Activated naive CD4-positive, alpha-beta T cell treated with anti-CD3 and anti-CD28 coated beads for 36 hours (primary cell): ENCODE results near the gene ZBTB22. TPM values are rescaled to one million over a fixed set of nuclear protein-coding genes. Genes with fewer than 3 reads are reported as not detected.

Experiments used
- CTCF ChIA-PET: fragments of 350-600 bp; sonication (Branson Sonifier 250); formaldehyde crosslinking; loops from one replicate; lab custom pipeline; 2021; ENCODE audit warnings: antibody characterized with exemption; lab: Charles Lee
- DNase-seq: peaks from one replicate; pipeline ENCODE4 v3.0.0-alpha.2; 2020
- H3K27ac Mint-ChIP-seq: one replicate; pipeline ENCODE4 v1.8.0; 2021; ENCODE audit warnings: mild to moderate bottlenecking, mixed read lengths
- H3K27me3 Mint-ChIP-seq: one replicate; pipeline ENCODE4 v1.8.0; 2021; ENCODE audit warnings: low read depth, mixed read lengths
- H3K36me3 Mint-ChIP-seq: one replicate; pipeline ENCODE4 v1.8.0; 2021; ENCODE audit warnings: low read depth, mixed read lengths
- H3K4me1 Mint-ChIP-seq: one replicate; pipeline ENCODE4 v1.8.0; 2021; ENCODE audit warnings: low read depth, mixed read lengths
- H3K4me3 Mint-ChIP-seq: one replicate; pipeline ENCODE4 v1.8.0; 2021; ENCODE audit warnings: mild to moderate bottlenecking, moderate library complexity, mixed read lengths
- H3K9me3 Mint-ChIP-seq: one replicate; pipeline ENCODE4 v1.8.0; 2021; ENCODE audit warnings: mixed read lengths
- intact Hi-C: fragments of 100-400 bp; cut with micrococcal nuclease; formaldehyde crosslinking; loops from one replicate; pipeline ENCODE4 v1.15.1; 2023
- total RNA-seq, 2 experiments: library from RNA; stranded (reverse); gene quantifications; one replicate each; pipeline ENCODE4 v1.2.3, GENCODE V29; 2021

The ZBTB22 gene
- total RNA-seq, 2 experiments from 2014 or later = 8.8 to 9.0 TPM

DNA sequence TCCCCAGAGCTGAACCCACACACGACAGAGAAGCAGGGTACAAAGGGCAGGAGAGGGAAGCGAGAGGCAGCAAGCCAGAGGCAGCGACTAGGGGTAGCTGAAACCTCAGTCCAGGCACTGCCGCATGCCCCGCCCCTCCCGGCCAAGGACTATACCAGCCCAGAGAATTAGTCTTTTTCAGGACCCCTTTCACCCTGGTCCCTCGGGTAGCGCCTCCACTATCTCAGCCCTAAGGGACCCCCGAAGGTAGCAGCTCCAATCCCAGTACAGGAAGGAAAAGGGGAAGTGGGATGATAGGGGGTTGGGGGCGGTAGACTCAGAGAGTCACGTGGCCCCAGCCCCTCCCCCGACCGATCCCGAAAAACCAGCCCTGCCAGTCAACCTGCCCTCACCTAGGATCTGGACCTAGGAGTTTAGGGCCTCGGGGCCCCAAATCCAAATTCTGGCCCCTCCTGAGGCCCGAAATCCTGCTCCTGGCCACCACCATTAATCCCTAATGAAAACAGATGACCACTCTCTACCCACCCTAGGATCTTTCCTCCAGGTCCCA lies 20.1 kb downstream of the ZBTB22 start:
- intact Hi-C loops = no loop called here
- Mint-ChIP-seq H3K27me3 (no peaks in the 10 kb centered on the region), H3K36me3 (peaks cover 22% of the 10 kb centered on the region), H3K4me1 (peaks cover 25% of the 10 kb centered on the region), H3K4me3 (peak overlapping the region; percentile 32), H3K27ac (no peak overlapping the region), H3K9me3 (no peaks in the 10 kb centered on the region)
- CTCF ChIA-PET = interaction anchor here (1.0 kb wide), 1 partner anchor 20 kb away, joined by 4 read pairs; no protein-coding TSS in a partner anchor
- no peak for DNase-seq

- Mint-ChIP-seq H3K4me3 (no peak overlapping the region), H3K36me3 (peaks cover 19% of the 10 kb centered on the region), H3K27ac (peak overlapping the region; percentile 4), H3K4me1 (peaks cover 25% of the 10 kb centered on the region), H3K9me3 (no peaks in the 10 kb centered on the region), H3K27me3 (no peaks in the 10 kb centered on the region)
- intact Hi-C loops = no loop called here
- CTCF ChIA-PET = no interaction called here
- DNase-seq = no peak
Measured at GRCh38 chr6:33296797-33297405, 20.6 kb downstream of the ZBTB22 start.

GRCh38 chr6:33295621-33296369 lies 21.7 kb downstream of the ZBTB22 start:
- DNase-seq = no peak
- CTCF ChIA-PET = no interaction called here
- peaks cover 27% of the 10 kb centered on the region for H3K4me1 Mint-ChIP-seq
- H3K27me3 Mint-ChIP-seq = no peaks in the 10 kb centered on the region
- H3K4me3 Mint-ChIP-seq = no peak overlapping the region
- H3K9me3 Mint-ChIP-seq = no peaks in the 10 kb centered on the region
- intact Hi-C loops = no loop called here
- no peak overlapping the region for H3K27ac Mint-ChIP-seq
- peaks cover 23% of the 10 kb centered on the region for H3K36me3 Mint-ChIP-seq

GRCh38 chr6:33294086-33294823 lies 23.3 kb downstream of the ZBTB22 start:
- H3K4me1 Mint-ChIP-seq = peaks cover 28% of the 10 kb centered on the region
- H3K4me3 Mint-ChIP-seq = no peak overlapping the region
- H3K27me3 Mint-ChIP-seq = no peaks in the 10 kb centered on the region
- no peaks in the 10 kb centered on the region for H3K9me3 Mint-ChIP-seq
- peaks cover 10% of the 10 kb centered on the region for H3K36me3 Mint-ChIP-seq
- no peak overlapping the region for H3K27ac Mint-ChIP-seq
- CTCF ChIA-PET = no interaction called here
- intact Hi-C loops = no loop called here
- no peak for DNase-seq

GRCh38 chr6:33292996-33293682 lies 24.4 kb downstream of the ZBTB22 start:
- H3K27me3 Mint-ChIP-seq = no peaks in the 10 kb centered on the region
- H3K9me3 Mint-ChIP-seq = no peaks in the 10 kb centered on the region
- no peak for DNase-seq
- peaks cover 33% of the 10 kb centered on the region for H3K4me1 Mint-ChIP-seq
- CTCF ChIA-PET = interaction anchor here (0.6 kb wide), 1 partner anchor 14 kb away, joined by 3 read pairs; no protein-coding TSS in a partner anchor
- no peak overlapping the region for H3K4me3 Mint-ChIP-seq
- peak overlapping the region; percentile 28 for H3K27ac Mint-ChIP-seq
- intact Hi-C loops = no loop called here
- peaks cover 12% of the 10 kb centered on the region for H3K36me3 Mint-ChIP-seq

- Mint-ChIP-seq H3K9me3 (no peaks in the 10 kb centered on the region), H3K27me3 (no peaks in the 10 kb centered on the region), H3K36me3 (peaks cover 16% of the 10 kb centered on the region), H3K4me3 (peak overlapping the region; percentile 99), H3K4me1 (peaks cover 40% of the 10 kb centered on the region), H3K27ac (peak overlapping the region; percentile 91)
- no peak for DNase-seq
- CTCF ChIA-PET = interaction anchor here (0.9 to 2.7 kb wide), 5 partner anchors 10 to 53 kb away, joined by 3 to 11 read pairs (median 3); partner anchors contain the start of gene B3GALT4
- intact Hi-C loops = no loop called here
Measured at GRCh38 chr6:33290459-33290858, 27.1 kb downstream of the ZBTB22 start.

GRCh38 chr6:33289784-33290315 lies 27.7 kb downstream of the ZBTB22 start:
- H3K27ac Mint-ChIP-seq = peak overlapping the region; percentile 91
- peak overlapping the region; percentile 99 for H3K4me3 Mint-ChIP-seq
- CTCF ChIA-PET = interaction anchor here (0.9 to 2.7 kb wide), 6 partner anchors 11 to 54 kb away, joined by 3 to 11 read pairs (median 3); partner anchors contain the start of gene B3GALT4
- peaks cover 40% of the 10 kb centered on the region for H3K4me1 Mint-ChIP-seq
- H3K9me3 Mint-ChIP-seq = no peaks in the 10 kb centered on the region
- H3K36me3 Mint-ChIP-seq = peaks cover 16% of the 10 kb centered on the region
- no peak for DNase-seq
- intact Hi-C loops = loop anchor here (1.0 to 2.0 kb wide), 5 partner anchors 8 to 499 kb away; partner anchors contain the start of genes LEMD2, RGL2 and VPS52
- H3K27me3 Mint-ChIP-seq = no peaks in the 10 kb centered on the region

DNA sequence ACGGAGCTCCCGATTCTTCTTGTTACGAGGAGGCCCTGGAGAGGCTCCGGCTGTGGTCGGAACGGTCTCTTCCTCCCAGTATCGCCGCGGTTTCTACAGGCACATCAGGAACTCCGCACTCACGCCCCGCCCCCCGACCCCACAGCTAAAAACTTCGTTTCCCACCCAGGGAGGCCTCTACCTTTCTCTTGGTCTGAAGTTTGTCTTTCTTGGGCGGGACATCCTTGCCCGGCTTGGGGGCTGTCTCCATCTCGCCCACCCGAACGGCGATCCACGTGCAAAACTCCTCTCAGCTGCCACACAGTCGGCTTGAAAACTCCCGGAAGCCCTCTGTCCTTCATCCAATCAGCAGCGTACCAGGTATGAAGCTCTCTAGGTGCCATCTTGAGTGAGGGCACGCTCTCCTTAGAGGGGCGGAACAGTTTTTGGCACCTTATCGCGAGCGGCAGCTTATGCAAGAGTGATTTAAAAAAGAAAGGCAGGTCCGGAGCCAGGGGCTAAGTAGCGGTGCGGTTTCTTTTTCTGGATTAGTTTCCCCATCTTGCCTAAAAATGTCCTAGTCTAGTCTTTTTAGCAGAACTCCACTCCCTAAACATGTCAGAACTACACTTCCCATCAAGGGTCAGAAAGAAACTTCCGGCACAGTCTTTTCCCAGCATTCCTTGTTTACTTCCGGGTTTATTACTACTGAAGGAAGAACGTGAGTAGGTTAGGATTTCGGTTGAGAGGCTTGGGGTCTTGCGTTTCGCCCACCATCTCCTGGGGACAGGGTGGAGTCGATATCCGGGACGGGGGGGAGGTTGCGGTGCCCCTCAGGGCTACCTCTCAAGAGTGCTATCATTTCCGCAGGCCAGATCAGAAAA lies 28.4 kb downstream of the ZBTB22 start, which contains the start of the genes PFDN6 and WDR46:
PFDN6 (plus strand) TSS at position 681 of the 863 bp plus-strand sequence. CDS start 256 bp downstream, outside the sequence.
WDR46 (minus strand) TSS at position 319 of the 863 bp plus-strand sequence; CDS start at position 250, 69 bp downstream.
- H3K27ac Mint-ChIP-seq = peak within 1 kb of the TSS; percentile 91
- intact Hi-C loops = loop anchor here (1.0 to 2.0 kb wide), 5 partner anchors 9 to 500 kb away; partner anchors contain the start of genes LEMD2, RGL2 and VPS52
- H3K4me3 Mint-ChIP-seq = peak within 1 kb of the TSS; percentile 99
- no peaks in the 10 kb centered on the region for H3K27me3 Mint-ChIP-seq
- peaks cover 43% of the 10 kb centered on the region for H3K4me1 Mint-ChIP-seq
- peaks cover 18% of the 10 kb centered on the region for H3K36me3 Mint-ChIP-seq
- CTCF ChIA-PET = interaction anchor here (0.8 to 2.0 kb wide), 8 partner anchors 10 to 165 kb away, joined by 3 to 7 read pairs (median 4); partner anchors contain the start of gene B3GALT4
- no peaks in the 10 kb centered on the region for H3K9me3 Mint-ChIP-seq
- peak; percentile 85 for DNase-seq

- Mint-ChIP-seq H3K27me3 (no peaks in the 10 kb centered on the region), H3K36me3 (peaks cover 20% of the 10 kb centered on the region), H3K9me3 (no peaks in the 10 kb centered on the region), H3K4me3 (peak overlapping the region; percentile 99), H3K4me1 (peaks cover 43% of the 10 kb centered on the region), H3K27ac (peak overlapping the region; percentile 91)
- no peak for DNase-seq
- intact Hi-C loops = loop anchor here (2.0 kb wide), 1 partner anchor 500 kb away; the partner anchor contains the start of gene LEMD2
- CTCF ChIA-PET = interaction anchor here (0.6 to 2.0 kb wide), 9 partner anchors 11 to 625 kb away, joined by 3 to 7 read pairs (median 4); partner anchors contain the start of gene B3GALT4
Measured at GRCh38 chr6:33288141-33288920, 29.2 kb downstream of the ZBTB22 start.
